Measurements from ENCODE around the gene RBM44. TPM values are rescaled to one million over a fixed set of nuclear protein-coding genes. Genes with fewer than 3 reads are reported as not detected.

The RBM44 gene
- polyA plus RNA-seq, 12 donors, result 0.36 to 1.3 (median 0.89) TPM; not detected in 2

- no peak for DNase-seq
Observed at GRCh38 chr2:237872178-237872887, 73.8 kb downstream of the RBM44 start.

GRCh38 chr2:237873421-237873831, 74.8 kb downstream of the RBM44 start:
- peak; percentile 39 for DNase-seq

DNA sequence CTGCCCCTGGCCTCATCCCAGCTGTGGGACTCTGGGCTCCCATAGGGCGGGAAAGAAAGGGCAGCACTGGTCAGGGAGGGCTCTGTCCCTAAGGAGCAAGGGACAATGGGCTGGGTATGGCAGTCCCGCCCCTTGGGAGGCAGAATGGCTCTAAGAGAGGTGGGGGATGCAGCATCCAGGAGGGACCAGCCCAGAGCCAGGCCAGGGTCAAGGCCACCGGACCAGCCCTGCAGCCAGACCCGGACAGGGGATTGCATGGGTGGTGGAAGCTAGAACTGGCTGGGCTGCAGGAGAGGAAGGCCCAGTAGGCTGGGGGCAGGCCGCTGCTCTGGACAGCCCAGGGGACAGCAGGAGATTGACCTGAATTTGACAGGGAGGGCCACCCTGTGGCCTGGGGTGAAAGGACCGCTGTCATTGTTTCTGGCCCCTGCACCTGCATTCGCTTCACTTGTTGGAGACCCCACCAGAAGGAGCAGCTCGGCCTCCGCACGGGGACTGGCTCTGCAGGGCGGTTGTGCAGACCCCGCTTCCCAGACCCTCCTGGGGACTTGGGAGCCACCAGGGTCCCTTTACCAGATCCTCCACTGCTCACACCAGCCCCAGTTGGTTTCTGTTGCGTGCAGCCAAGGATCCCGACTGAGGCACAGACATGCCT, 75.4 kb downstream of the RBM44 start:
- no peak for DNase-seq

GRCh38 chr2:237874585-237875161, 76.1 kb downstream of the RBM44 start:
- DNase-seq, result no peak

- DNase-seq, result no peak
Observed at GRCh38 chr2:237875256-237876060, 76.9 kb downstream of the RBM44 start.

GRCh38 chr2:237876061-237876526, 77.5 kb downstream of the RBM44 start:
- DNase-seq, result no peak

DNA sequence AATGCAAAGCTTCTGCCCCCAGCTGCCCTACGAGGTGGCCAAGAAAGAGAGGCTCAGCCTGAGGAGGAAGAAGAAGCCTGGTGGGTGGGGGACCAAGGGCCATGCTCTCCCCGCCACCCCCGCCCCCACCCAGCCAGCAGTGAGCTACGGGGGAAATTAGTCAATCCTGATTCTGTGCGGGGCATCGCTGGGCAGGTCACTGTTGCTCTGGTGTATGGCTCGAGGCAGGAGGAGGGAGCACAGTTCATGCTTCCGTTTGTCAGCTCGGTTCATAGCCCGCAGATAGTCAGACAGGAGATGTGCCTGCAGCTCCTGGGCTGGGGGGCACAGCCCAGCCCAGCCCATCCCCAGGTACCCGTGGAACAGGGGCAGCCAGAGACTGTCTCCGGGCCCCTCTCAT, 78.0 kb downstream of the RBM44 start:
- no peak for DNase-seq

DNA sequence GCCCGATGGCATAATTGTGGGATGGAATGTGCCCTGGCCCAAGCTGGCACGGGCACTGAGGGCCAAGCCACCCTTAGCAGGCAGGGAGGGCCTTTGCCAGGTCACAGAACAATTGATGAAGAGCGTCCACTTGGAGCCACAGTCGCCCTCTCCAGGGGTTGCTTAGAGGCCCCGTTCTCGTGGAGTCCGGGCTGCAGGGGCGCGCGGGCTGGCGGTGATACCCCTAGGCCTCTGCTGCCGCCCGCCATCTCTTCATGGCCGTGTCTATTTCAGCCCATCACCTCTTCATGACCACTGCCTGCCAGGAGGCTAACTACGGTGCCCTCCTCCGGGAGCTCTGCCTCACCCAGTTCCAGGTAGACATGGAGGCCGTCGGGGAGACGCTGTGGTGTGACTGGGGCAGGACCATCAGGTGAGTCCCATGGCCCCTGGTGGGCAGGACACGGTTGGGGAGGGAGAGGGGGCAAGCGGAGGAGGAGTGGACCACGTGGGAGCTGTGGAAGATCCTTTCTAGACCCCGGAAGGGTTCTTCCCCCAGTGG, 78.4 kb downstream of the RBM44 start:
- no peak for DNase-seq

GRCh38 chr2:237877576-237878307, 79.2 kb downstream of the RBM44 start:
- DNase-seq, result no peak

DNA sequence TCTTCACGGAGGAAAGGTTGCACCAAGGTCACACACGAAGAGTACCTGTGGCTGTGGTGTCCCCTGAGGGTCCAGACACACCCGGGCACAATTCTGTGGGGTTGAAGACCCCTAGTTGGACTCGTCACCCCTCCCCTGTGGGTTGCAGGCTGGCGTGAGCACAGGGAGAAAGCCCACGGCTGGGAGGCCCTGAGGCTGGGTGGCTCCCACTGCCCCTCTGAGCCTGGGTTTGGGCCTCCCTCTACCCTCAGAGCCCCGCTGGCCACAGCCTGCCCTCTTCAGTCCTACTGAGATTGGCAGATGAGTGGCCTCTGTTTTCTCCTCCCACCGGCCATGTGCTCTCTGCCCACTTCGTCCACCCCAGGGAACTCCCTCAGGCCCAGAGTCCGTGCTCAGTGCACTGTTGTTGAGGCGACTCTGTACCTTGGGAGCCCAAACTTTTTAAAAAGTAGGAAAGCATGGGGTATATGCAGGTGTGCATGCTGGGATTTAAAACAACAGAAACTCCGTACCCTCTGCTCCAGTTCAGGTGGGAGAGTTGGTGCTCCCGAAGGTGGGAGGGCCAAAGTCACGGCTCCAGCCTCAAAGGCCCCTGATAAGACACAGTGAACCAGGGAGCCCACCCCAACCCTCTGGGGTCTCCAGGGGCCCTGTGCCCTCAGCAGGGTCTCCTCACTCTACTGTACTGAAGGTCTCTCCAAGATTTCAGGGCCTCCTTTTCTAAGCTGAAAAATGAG, 79.9 kb downstream of the RBM44 start:
- DNase-seq, result no peak

DNA sequence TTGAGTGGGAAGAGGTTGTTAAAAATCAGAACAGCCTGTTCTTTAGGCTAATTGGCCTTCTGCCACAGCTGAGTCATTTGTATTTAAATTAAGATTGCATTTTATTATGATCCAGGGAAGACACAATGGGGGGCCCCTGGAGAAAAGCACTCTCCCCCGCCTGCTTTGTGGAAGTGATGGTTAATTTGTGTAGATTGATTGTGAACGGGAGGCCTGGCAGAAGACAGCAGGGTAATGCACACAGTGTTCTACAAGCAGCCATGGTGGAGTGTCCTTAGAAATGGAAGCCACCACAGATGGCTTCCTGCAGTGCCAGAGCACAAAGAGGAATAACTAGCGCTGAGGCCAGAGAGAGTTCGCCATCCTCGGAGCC, 80.5 kb downstream of the RBM44 start:
- no peak for DNase-seq

GRCh38 chr2:237879991-237880560, 81.5 kb downstream of the RBM44 start:
- no peak for DNase-seq

GRCh38 chr2:237882510-237883481, 84.2 kb downstream of the RBM44 start:
- no peak for DNase-seq

- no peak for DNase-seq
Observed at GRCh38 chr2:237883951-237884446, 85.4 kb downstream of the RBM44 start.

DNA sequence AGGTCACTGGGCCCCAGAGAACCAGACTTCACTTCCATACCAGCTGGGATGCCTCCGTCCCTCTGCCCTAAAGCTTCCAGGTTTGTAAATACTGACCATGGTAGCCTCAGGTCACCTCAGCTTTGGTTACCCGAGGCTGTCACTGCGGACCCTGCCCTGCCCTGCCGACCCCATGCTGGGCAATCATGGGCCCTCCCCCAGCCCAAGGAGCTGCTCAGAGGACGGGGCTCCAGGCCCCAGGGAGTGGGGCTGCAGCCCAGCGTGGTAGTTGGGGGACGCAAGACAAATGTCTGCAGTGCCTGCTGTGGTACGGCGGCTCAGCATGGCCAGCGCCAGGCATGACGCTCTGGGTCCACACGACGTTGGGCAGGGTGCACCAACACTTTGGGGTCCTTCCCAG, 86.1 kb downstream of the RBM44 start:
- DNase-seq, result no peak

- DNase-seq, result no peak
Observed at GRCh38 chr2:237885111-237885930, 86.7 kb downstream of the RBM44 start.

- no peak for DNase-seq
Observed at GRCh38 chr2:237885931-237886684, 87.5 kb downstream of the RBM44 start.

Measured in muscle of arm (tissue), 12 donors.